DMS 273 (cell line): Measurements from ENCODE around the gene KDM2B.

Experiments
- DNase-seq: peaks from one replicate; lab custom pipeline; 2025; ENCODE audit not compliant: unreplicated experiment; lab: John Stamatoyannopoulos, UW

Gene KDM2B

GRCh38 chr12:121438905-121439304 lies 141.9 kb downstream of the KDM2B start:
- DNase-seq: no peak

DNA sequence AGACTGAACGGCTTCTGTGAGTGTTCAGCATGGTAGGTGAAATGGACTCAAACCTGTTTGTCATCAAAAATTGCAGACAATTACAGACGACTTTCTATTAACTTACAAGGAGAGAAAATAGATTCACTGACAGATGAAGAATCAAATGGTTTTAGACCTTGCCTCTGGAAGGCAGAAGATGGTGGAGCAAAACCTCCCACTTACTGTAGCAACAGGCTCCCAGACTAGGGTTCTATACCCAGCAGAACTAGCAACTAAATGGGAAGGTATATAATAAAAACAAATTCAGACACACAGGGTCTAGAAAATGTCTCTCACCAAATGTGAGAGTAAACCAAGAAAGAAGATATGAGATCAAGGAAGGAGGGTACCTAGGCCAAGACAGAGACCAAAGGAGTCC lies 144.1 kb downstream of the KDM2B start:
- DNase-seq: no peak

DNA sequence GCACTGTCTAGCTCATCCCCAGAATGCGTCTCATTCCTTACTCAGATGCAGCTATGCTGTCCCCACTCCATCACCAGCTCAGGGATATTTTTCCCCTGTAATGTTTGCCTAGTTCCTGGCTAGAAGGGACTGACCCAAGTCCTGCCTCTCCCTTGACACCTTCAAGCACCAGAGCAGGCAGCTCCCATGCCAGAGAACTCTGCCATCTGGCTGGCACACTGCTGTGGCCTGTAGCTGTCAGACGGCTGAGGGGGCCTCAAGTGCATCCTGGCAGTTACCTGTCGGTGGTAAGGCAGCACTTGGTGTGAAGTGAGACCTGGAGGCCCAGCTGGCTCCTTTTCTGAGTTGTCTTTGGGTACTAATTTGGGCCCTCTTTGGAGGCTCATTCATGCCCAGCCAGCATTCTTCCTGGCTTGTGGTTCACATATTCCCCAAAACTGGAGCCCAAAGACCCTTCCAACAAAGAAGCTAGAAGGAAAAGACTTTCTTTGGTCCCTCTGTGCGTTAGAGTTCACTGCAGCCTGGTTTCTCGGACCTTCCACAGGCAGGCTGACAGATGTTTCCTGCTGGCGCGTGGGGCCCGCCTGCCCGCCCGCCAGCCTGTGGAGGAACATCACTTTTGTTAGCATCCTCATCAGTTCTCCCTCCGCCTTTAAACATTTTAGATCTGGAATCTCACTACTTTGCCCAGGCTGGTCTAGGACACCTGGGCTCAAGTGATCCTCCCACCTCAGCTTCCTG lies 147.9 kb downstream of the KDM2B start:
- DNase-seq: no peak

GRCh38 chr12:121430833-121431415 lies 149.9 kb downstream of the KDM2B start:
- DNase-seq: no peak

GRCh38 chr12:121428883-121429282 lies 151.9 kb downstream of the KDM2B start:
- DNase-seq: no peak

- DNase-seq: no peak
Observed at GRCh38 chr12:121427556-121428050, 153.2 kb downstream of the KDM2B start.

DNA sequence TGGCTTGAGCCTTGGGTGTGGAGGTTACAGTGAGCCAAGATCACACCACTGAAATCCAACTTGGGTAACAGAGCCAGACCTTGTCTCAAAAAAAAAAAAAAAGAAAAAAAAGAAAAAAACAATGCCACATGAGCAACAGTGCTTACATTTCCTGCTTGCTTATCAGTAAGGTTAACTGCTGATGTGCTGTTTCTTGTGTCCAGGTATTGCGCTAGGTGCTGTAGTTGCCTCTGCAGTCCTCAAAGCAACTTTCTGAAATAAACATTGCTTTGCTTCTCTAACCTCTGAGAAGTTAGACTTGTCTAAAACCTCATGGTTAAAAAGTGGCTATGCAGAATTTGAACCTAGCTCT lies 156.2 kb downstream of the KDM2B start:
- DNase-seq: no peak

GRCh38 chr12:121423682-121424623 lies 156.9 kb downstream of the KDM2B start:
- DNase-seq: no peak

DNA sequence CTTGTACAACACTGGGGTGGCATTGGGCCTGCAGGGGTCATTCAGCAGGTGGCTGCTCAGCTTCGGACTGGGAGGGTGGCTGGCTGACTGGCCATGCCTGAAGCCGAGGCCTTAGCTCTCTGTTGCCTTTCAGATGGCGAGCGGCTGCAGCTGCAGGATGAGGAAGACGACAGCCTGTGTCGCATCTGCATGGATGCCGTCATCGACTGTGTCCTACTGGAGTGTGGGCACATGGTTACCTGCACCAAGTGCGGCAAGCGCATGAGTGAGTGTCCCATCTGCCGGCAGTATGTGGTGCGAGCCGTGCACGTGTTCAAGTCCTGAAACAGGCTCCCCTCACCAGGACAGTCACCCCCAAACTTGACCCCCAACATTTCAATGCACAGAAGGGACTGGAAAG lies 157.6 kb downstream of the KDM2B start:
- DNase-seq: no peak

DNA sequence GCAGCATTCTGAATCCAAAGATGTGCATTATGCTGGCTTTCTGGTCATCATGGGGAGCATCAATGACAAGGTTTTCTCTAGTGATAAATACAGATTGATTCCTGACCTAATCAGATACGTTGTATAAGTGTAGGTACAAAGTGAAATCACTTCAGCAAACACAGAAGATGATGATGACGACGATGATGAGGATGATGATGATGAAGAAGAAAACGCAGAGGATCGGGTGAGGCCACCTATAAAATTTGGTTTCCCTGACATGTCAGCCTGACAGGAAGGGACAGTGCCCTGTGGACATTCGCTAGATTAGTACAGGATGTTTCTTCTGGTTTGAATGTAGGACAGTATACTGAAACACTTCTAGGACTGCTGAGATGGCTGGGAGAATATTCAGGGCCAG lies 160.7 kb downstream of the KDM2B start:
- no peak for DNase-seq

DNA sequence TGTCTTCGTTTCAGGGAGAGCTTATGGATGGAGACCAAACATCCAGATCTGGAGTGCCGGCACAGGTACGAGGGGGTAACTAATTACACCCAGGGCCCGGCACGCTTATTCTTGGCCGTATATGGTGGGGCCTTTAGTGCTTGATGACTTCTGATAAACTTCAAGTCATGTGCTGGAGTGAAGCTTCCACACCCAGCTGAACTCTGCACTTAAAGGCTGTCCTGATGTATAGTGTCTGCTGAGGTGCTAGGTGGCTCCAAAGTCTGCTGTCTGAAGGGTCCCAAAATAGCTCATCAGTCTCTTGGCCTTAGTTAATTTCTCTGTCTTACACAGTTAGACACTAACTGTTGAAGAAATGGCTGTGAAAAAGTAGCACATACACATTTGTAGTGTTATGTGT lies 163.0 kb downstream of the KDM2B start:
- DNase-seq: no peak

DNA sequence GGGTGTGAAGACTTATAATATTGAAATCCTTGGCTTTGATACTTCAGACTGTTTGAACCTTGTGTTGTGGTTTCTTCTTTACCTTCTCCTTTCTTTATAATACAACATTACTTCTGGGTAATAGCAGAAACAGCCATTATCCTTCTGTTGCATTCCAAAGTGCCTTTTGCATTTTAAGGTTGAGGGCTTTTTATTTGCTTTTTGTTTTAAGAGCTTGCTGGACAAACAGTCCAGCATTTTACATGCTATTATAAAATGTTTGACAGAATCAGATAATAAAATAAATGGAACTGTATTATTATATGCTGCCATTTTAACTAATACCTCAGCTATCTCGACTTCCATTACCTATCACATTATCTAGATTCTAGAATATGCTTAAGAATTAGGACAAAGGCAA lies 166.9 kb downstream of the KDM2B start:
- DNase-seq: no peak

DNA sequence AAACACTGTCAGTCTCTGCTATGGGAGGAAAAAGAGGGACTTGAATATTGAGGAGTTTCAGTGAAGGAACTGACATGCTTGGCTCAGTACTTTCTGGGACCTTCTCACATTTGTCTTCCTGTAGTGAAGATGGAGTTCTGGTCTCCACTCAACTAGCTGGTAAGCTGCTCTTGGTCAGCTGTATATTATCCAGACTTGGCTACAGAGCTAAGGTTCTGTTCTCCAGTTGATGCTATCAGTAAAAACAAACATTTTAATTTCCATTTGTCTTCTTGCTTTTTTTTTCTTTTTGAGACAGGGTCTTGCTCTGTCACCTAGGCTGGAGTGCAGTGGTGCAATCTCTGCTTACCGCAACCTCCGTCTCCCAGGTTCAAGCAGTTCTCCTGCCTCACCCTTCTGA lies 175.6 kb downstream of the KDM2B start:
- no peak for DNase-seq

DNA sequence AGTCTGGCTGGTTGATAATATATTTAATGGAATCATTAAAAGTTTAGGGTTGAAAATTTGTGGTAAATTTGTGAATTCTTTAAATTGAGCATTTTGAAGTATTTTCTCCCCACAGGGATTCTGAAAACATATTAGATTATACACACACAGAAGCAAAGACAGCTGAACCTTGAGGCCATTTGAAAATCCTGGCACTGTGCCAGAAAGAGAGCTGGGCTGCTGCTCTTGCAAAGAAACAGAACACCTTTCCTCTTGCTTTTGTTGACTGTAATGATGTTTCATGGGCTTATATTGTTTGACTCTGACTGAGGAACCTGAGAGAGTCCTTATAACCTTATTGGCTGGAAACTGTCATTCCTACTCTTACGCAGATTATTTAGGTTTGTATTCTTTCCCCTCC lies 176.1 kb downstream of the KDM2B start:
- DNase-seq: peak; percentile 54

- no peak for DNase-seq
Observed at GRCh38 chr12:121403721-121404120, 177.1 kb downstream of the KDM2B start.

GRCh38 chr12:121400332-121401139 lies 180.3 kb downstream of the KDM2B start:
- peak; percentile 62 for DNase-seq

DNA sequence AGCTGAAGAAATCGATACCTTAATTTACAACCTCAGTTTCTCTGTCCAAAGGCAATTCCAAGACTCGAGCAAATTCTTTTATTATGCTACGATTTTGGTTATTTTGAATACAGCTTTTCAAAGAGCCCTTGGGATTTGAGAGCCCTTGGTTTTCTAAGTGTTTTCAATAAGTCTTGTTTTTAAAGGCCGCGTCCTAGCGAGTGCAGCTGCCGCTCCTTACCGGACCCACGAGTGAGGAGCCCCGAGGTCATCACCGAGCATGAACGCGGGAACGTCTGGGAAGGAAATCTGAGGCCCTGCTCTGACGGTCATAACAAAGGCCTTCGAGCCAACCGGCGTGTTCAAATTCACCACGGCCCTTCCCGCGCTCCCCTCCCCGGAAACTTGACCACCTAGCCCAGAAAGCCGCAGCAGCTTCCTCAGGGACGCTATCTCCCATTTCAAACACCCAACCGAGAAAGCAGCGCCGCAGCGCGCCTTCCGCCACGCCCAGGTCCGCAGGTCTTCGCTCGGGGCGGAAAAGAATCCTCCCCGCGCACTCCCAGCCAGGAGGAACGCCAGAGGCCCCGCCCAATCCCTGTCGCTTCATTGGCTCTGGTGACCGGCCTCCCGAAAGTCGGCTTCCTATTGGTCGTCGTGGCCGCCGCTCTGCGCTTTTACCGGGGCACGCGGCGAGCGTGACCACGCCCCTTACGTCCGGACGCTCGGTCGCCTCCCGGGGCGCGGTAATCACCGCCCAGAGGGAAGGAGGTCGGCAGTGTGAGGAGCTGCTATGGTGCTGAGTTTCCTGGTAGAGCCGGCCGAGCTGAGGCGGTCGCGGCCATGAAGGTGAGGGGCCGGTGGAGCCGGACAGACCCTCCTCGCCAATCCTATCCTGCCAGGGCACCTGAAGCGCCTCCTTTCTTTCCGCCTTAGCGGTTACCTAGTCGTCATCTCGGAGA lies 181.2 kb downstream of the KDM2B start, which contains the start of gene RNF34:
RNF34 (plus strand) TSS at position 728 of the 941 bp plus-strand sequence; CDS start at position 823, 95 bp downstream.
- DNase-seq: peak; percentile 98

DNA sequence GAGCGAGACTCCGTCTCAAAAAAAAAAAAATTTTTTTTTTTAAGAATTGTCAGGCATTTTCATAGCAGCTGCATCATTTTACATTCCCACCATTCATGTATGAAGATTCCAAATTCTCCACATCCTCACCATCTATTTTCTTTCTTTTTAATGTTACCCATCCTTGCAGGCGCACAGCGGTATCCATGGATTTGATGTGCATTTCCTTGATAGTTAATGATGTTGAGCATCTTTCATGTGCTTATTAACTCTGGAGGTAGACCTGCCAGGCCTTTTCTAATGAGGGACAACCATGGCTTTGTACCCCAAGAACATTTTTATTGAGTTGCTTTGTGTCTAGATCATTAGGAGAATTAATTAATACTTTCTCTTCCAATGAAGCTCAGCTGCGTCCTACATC lies 182.5 kb downstream of the KDM2B start:
- DNase-seq: no peak

DNA sequence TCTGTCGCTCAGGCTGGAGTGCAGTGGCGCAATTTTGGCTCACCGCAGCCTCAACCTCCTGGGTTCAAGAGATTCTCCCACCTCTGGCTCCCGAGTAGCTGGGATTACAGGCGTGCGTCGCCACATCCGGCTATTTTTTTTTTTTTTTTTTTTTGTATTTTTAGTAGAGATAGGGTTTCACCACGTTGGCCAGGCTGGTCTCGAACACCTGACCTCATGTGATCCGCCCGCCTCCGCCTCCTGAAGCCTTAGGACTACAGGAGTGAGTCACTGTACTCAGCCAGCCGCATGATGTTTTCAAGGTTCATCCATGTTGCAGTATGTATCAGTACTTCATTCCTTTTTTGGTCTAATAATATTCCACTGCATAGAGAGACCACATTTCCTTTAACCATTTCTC lies 183.3 kb downstream of the KDM2B start:
- DNase-seq: no peak

DNA sequence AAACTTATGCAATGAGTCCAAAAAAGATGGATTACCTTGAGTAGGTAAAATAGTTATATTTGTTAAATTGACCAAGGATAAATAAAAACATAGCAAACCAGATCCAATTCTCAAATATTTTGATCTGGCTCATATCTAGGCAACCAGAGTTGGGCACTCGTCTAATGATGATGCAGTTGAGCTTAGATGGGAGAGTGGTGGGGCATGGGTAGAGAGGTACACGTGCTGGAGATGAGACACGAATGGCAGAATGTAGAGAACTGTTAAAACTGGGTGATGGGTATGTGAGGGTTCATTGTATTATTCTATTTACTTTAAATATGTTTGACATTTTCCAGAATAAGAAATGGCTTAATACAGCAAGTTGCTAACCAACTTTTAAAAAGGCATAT lies 188.5 kb downstream of the KDM2B start:
- no peak for DNase-seq
